ENCODE results near the gene INSRR. TPM values are rescaled to one million over a fixed set of nuclear protein-coding genes. Genes with fewer than 3 reads are reported as not detected.

The INSRR gene
- total RNA-seq, 1 donor from 2014 or later, result not detected

- H3K9me3 Mint-ChIP-seq (ENCODE audit: low read depth), result no peaks in the 10 kb centered on the region
- no peak overlapping the region for H3K4me3 Mint-ChIP-seq (ENCODE audit: low read depth)
- H3K36me3 Mint-ChIP-seq (ENCODE audit: insufficient read depth), result no peaks in the 10 kb centered on the region
- DNase-seq (ENCODE audit: low spot score, unreplicated experiment), result no peak
- TF ChIP-seq CTCF (IDR thresholded peaks at IDR 0.05; ENCODE audit: unreplicated experiment), result no peak
- peaks cover 9% of the 10 kb centered on the region for H3K4me1 Mint-ChIP-seq (ENCODE audit: low read depth)
- H3K27me3 Mint-ChIP-seq, result peaks cover 83% of the 10 kb centered on the region
- no peak overlapping the region for H3K27ac Mint-ChIP-seq
These were observed 3.7 kb upstream of the INSRR start for GRCh38 chr1:156862584-156862983.

GRCh38 chr1:156860628-156861423 lies 1.9 kb upstream of the INSRR start, which contains the start of gene NTRK1:
NTRK1 (plus strand) TSS chr1:156860865; CDS start chr1:156860935, 70 bp downstream.
- Mint-ChIP-seq H3K4me3 (ENCODE audit: low read depth) (peak within 1 kb of the TSS; percentile 7), H3K9me3 (ENCODE audit: low read depth) (no peaks in the 10 kb centered on the region), H3K27me3 (peaks cover 90% of the 10 kb centered on the region), H3K36me3 (ENCODE audit: insufficient read depth) (no peaks in the 10 kb centered on the region), H3K27ac (peak within 1 kb of the TSS; percentile 77), H3K4me1 (ENCODE audit: low read depth) (peaks cover 9% of the 10 kb centered on the region)
- no peak for TF ChIP-seq CTCF (IDR thresholded peaks at IDR 0.05; ENCODE audit: unreplicated experiment)
- no peak for DNase-seq (ENCODE audit: low spot score, unreplicated experiment)

- peak; percentile 39 for DNase-seq (ENCODE audit: low spot score, unreplicated experiment)
- Mint-ChIP-seq H3K4me3 (ENCODE audit: low read depth) (no peak overlapping the region), H3K9me3 (ENCODE audit: low read depth) (no peaks in the 10 kb centered on the region), H3K27ac (peak overlapping the region; percentile 77), H3K36me3 (ENCODE audit: insufficient read depth) (no peaks in the 10 kb centered on the region), H3K4me1 (ENCODE audit: low read depth) (peaks cover 9% of the 10 kb centered on the region), H3K27me3 (peaks cover 86% of the 10 kb centered on the region)
- peak; percentile 64 for TF ChIP-seq CTCF (IDR thresholded peaks at IDR 0.05; ENCODE audit: unreplicated experiment)
These were observed 1.3 kb upstream of the INSRR start for GRCh38 chr1:156860113-156860627.

- no peaks in the 10 kb centered on the region for H3K9me3 Mint-ChIP-seq (ENCODE audit: low read depth)
- no peak for DNase-seq (ENCODE audit: low spot score, unreplicated experiment)
- no peak for TF ChIP-seq CTCF (IDR thresholded peaks at IDR 0.05; ENCODE audit: unreplicated experiment)
- H3K27me3 Mint-ChIP-seq, result peaks cover 85% of the 10 kb centered on the region
- H3K4me1 Mint-ChIP-seq (ENCODE audit: low read depth), result peaks cover 9% of the 10 kb centered on the region
- H3K4me3 Mint-ChIP-seq (ENCODE audit: low read depth), result peak overlapping the region; percentile 7
- no peaks in the 10 kb centered on the region for H3K36me3 Mint-ChIP-seq (ENCODE audit: insufficient read depth)
- H3K27ac Mint-ChIP-seq, result no peak overlapping the region
These were observed 701 bp upstream of the INSRR start for GRCh38 chr1:156859523-156860112.

- Mint-ChIP-seq H3K36me3 (ENCODE audit: insufficient read depth) (no peaks in the 10 kb centered on the region), H3K4me3 (ENCODE audit: low read depth) (no peak overlapping the region)
- no peak for DNase-seq (ENCODE audit: low spot score, unreplicated experiment)
These were observed 361 bp downstream of the INSRR start for GRCh38 chr1:156858555-156858956.

More at GRCh38 chr1:156858555-156858956, 361 bp downstream of the INSRR start:
- peaks cover 84% of the 10 kb centered on the region for H3K27me3 Mint-ChIP-seq
- TF ChIP-seq CTCF (IDR thresholded peaks at IDR 0.05; ENCODE audit: unreplicated experiment), result no peak
- H3K9me3 Mint-ChIP-seq (ENCODE audit: low read depth), result no peaks in the 10 kb centered on the region
- H3K4me1 Mint-ChIP-seq (ENCODE audit: low read depth), result peaks cover 9% of the 10 kb centered on the region
- H3K27ac Mint-ChIP-seq, result no peak overlapping the region
